Loucy (cell line): ENCODE data around the gene SCN9A.

Experiments used
- H2AFZ ChIP-seq: fragments of 200-600 bp; sonication (generic); 2 replicates; pipeline ENCODE4 v1.6.0; 2016; ENCODE audit warnings: antibody characterized with exemption, mild to moderate bottlenecking, low read length, moderate library complexity
- H3F3A ChIP-seq: fragments of 200-600 bp; 2 replicates; pipeline ENCODE4 v1.6.0; 2016; ENCODE audit warnings: antibody characterized with exemption, low read depth, mild to moderate bottlenecking
- H3K27me3 ChIP-seq: fragments of 200-600 bp; sonication (generic); 2 replicates; pipeline ENCODE4 v1.6.1; 2014; ENCODE audit warnings: low read length, mild to moderate bottlenecking; ENCODE audit not compliant: insufficient read depth, poor library complexity, severe bottlenecking
- H3K36me3 ChIP-seq: fragments of 200-600 bp; sonication (generic); 2 replicates; pipeline ENCODE4 v1.6.1; 2016; ENCODE audit warnings: low read length; ENCODE audit not compliant: insufficient read depth
- H3K4me1 ChIP-seq: fragments of 200-600 bp; sonication (generic); 2 replicates; pipeline ENCODE4 v1.5.1; 2014; ENCODE audit warnings: low read length, mild to moderate bottlenecking; ENCODE audit not compliant: insufficient read depth, poor library complexity, severe bottlenecking
- H3K4me2 ChIP-seq: fragments of 200-600 bp; sonication (generic); 2 replicates; pipeline ENCODE4 v1.6.0; 2014; ENCODE audit warnings: antibody characterized with exemption, low read length, low read depth, mild to moderate bottlenecking; ENCODE audit not compliant: poor library complexity, severe bottlenecking
- H3K4me3 ChIP-seq: fragments of 200-600 bp; sonication (generic); 2 replicates; pipeline ENCODE4 v1.5.1; 2014; ENCODE audit warnings: low read length, mild to moderate bottlenecking, mixed read lengths; ENCODE audit not compliant: poor library complexity, severe bottlenecking
- H3K79me2 ChIP-seq: fragments of 200-600 bp; sonication (generic); 2 replicates; pipeline ENCODE4 v1.6.1; 2014; ENCODE audit warnings: low read length; ENCODE audit not compliant: insufficient read depth
- H3K9ac ChIP-seq: fragments of 200-600 bp; sonication (generic); 2 replicates; pipeline ENCODE4 v1.6.0; 2014; ENCODE audit warnings: mild to moderate bottlenecking, low read depth, low read length, moderate library complexity; ENCODE audit not compliant: poor library complexity, severe bottlenecking
- H3K9me2 ChIP-seq: fragments of 200-600 bp; sonication (generic); replicated peaks from 2 replicates; pipeline ENCODE4 v1.6.1; 2016; ENCODE audit warnings: low read depth, low read length, mixed read lengths
- H3K9me3 ChIP-seq: fragments of 200-600 bp; sonication (generic); 2 replicates; pipeline ENCODE4 v1.6.1; 2014; ENCODE audit warnings: mild to moderate bottlenecking, antibody characterized with exemption, low read length, low read depth; ENCODE audit not compliant: insufficient read depth
- H4K20me1 ChIP-seq: fragments of 200-600 bp; sonication (generic); 2 replicates; pipeline ENCODE4 v1.6.0; 2014; ENCODE audit warnings: antibody characterized with exemption, low read length, mild to moderate bottlenecking; ENCODE audit not compliant: insufficient read depth, poor library complexity, severe bottlenecking
- CTCF ChIP-seq: fragments of 200-600 bp; sonication (generic); conservative IDR thresholded peaks from 2 replicates; pipeline ENCODE4 v1.5.1; 2014; ENCODE audit warnings: mild to moderate bottlenecking, antibody characterized with exemption, low read length
- EZH2phosphoT487 ChIP-seq: fragments of 200-600 bp; IDR thresholded peaks from 2 replicates; pipeline ENCODE4 v1.6.1; 2018; ENCODE audit warnings: antibody characterized with exemption, mild to moderate bottlenecking, moderate library complexity, borderline replicate concordance

Gene SCN9A

GRCh38 chr2:166337932-166338331, 37.8 kb downstream of the SCN9A start:
- Histone ChIP-seq H3K9ac (no peak overlapping the region), H3K9me3 (no peaks in the 10 kb centered on the region), H3K4me3 (no peak overlapping the region), H3K27me3 (no peaks in the 10 kb centered on the region), H3K36me3 (no peaks in the 10 kb centered on the region), H3F3A (no peaks in the 10 kb centered on the region), H3K4me1 (no peaks in the 10 kb centered on the region), H4K20me1 (no peaks in the 10 kb centered on the region), H3K9me2 (no peaks in the 10 kb centered on the region), H3K4me2 (no peak overlapping the region), H2AFZ (no peak overlapping the region), H3K79me2 (no peaks in the 10 kb centered on the region)
- TF ChIP-seq EZH2phosphoT487 (no peak), CTCF (no peak)

GRCh38 chr2:166335284-166335683, 40.5 kb downstream of the SCN9A start:
- no peaks in the 10 kb centered on the region for H3K36me3 ChIP-seq
- H3F3A ChIP-seq, result no peaks in the 10 kb centered on the region
- no peaks in the 10 kb centered on the region for H3K4me1 ChIP-seq
- no peaks in the 10 kb centered on the region for H3K27me3 ChIP-seq
- TF ChIP-seq CTCF (no peak), EZH2phosphoT487 (no peak)
- no peaks in the 10 kb centered on the region for H3K9me3 ChIP-seq
- H3K4me3 ChIP-seq, result no peak overlapping the region
- H3K79me2 ChIP-seq, result no peaks in the 10 kb centered on the region
- no peaks in the 10 kb centered on the region for H3K9me2 ChIP-seq
- no peak overlapping the region for H3K9ac ChIP-seq
- no peak overlapping the region for H3K4me2 ChIP-seq
- H4K20me1 ChIP-seq, result no peaks in the 10 kb centered on the region
- H2AFZ ChIP-seq, result no peak overlapping the region

- TF ChIP-seq CTCF (no peak), EZH2phosphoT487 (no peak)
These were observed 40.9 kb downstream of the SCN9A start for GRCh38 chr2:166334805-166335204.

More at GRCh38 chr2:166334805-166335204, 40.9 kb downstream of the SCN9A start:
- H3K9me3 ChIP-seq, result no peaks in the 10 kb centered on the region
- H3K4me2 ChIP-seq, result no peak overlapping the region
- H2AFZ ChIP-seq, result no peak overlapping the region
- H3K4me1 ChIP-seq, result no peaks in the 10 kb centered on the region
- no peaks in the 10 kb centered on the region for H3F3A ChIP-seq
- H3K36me3 ChIP-seq, result no peaks in the 10 kb centered on the region
- no peak overlapping the region for H3K4me3 ChIP-seq
- no peaks in the 10 kb centered on the region for H3K27me3 ChIP-seq
- no peaks in the 10 kb centered on the region for H3K9me2 ChIP-seq
- H4K20me1 ChIP-seq, result no peaks in the 10 kb centered on the region
- H3K79me2 ChIP-seq, result no peaks in the 10 kb centered on the region
- H3K9ac ChIP-seq, result no peak overlapping the region
